GM12878 (cell line): ENCODE data around the gene ACSM6. TPM values are rescaled to one million over a fixed set of nuclear protein-coding genes. Genes with fewer than 3 reads are reported as not detected.

ENCODE experiments used
- ATAC-seq: fragments of 200-7000 bp; cut with Tn5 transposase; 3 replicates; pipeline ENCODE4 v1.9.1; 2020; ENCODE audit warnings: mild to moderate bottlenecking, moderate library complexity
- BruUV-seq: library from RNA; stranded (reverse); fragments of 400-500 nt; replicated peaks from 2 replicates; lab custom pipeline; 2021; lab: Mats Ljungman, UMichigan
- CTCF ChIA-PET: fragments of 300-600 bp; sonication (Branson Sonifier 250); formaldehyde crosslinking; extraction: SDS; loops from one replicate; lab custom pipeline; 2021; ENCODE audit warnings: inconsistent platforms; lab: Yijun Ruan, JAX
- POLR2A ChIA-PET: fragments of 350-600 bp; formaldehyde crosslinking; extraction: SDS; loops from one replicate; lab custom pipeline; 2021; ENCODE audit warnings: inconsistent platforms; lab: Charles Lee
- RAD21 ChIA-PET: fragments of 300-600 bp; sonication (Branson Sonifier 250); formaldehyde crosslinking; loops from one replicate; lab custom pipeline; 2023; ENCODE audit warnings: antibody characterized with exemption; ENCODE audit not compliant: unreplicated experiment; lab: Charles Lee
- SMC1A ChIA-PET: fragments of 300-600 bp; sonication (Branson Sonifier 250); formaldehyde crosslinking; loops from one replicate; lab custom pipeline; 2023; ENCODE audit not compliant: unreplicated experiment, uncharacterized antibody; lab: Charles Lee
- DNase-seq: peaks from one replicate; pipeline ENCODE4 v3.0.0-alpha.2; 2011; ENCODE audit warnings: low read depth, low spot score
- FAIRE-seq: peaks from 3 replicates; lab custom pipeline; 2011; peaks lifted over from hg19 to GRCh38; lab: Jason Lieb, UNC
- H2AFZ ChIP-seq: 2 replicates; pipeline ENCODE4 v1.6.0; 2011; ENCODE audit warnings: low read depth, low read length, control low read depth; ENCODE audit not compliant: control insufficient read depth
- H3K27ac ChIP-seq: 2 replicates; pipeline ENCODE4 v1.5.1; 2011; ENCODE audit warnings: control low read depth; ENCODE audit not compliant: control insufficient read depth, insufficient read depth
- H3K27me3 ChIP-seq, 2 experiments: replicated peaks in 1 of 2; 2 replicates each; pipeline versions ENCODE4 v1.6.0 to v1.6.1; 2011; ENCODE audit warnings: low read length in 1 of 2; ENCODE audit not compliant: control insufficient read depth in 2 of 2, insufficient read depth in 2 of 2
- H3K36me3 ChIP-seq, 2 experiments: 2 replicates each; pipeline ENCODE4 v1.5.1; 2011; ENCODE audit warnings: low read length in 1 of 2; ENCODE audit not compliant: control insufficient read depth in 2 of 2, insufficient read depth in 2 of 2
- H3K4me1 ChIP-seq: 2 replicates; pipeline ENCODE4 v1.6.1; 2011; ENCODE audit warnings: mild to moderate bottlenecking, low read length, moderate library complexity, mixed read lengths; ENCODE audit not compliant: control insufficient read depth, insufficient read depth
- H3K4me2 ChIP-seq: 2 replicates; pipeline ENCODE4 v1.6.0; 2011; ENCODE audit warnings: control low read depth; ENCODE audit not compliant: control insufficient read depth, insufficient read depth
- H3K4me3 ChIP-seq: fragments of 200-600 bp; sonication (generic); 2 replicates; pipeline ENCODE4 v1.5.1; 2016
- H3K79me2 ChIP-seq: 2 replicates; pipeline ENCODE4 v1.6.0; 2011; ENCODE audit warnings: low read length; ENCODE audit not compliant: control insufficient read depth, insufficient read depth
- H3K9ac ChIP-seq: 2 replicates; pipeline ENCODE4 v1.8.0; 2011; ENCODE audit warnings: low read length, control low read depth, mixed read lengths; ENCODE audit not compliant: control insufficient read depth, insufficient read depth
- H3K9me3 ChIP-seq: replicated peaks from 3 replicates; pipeline ENCODE4 v1.5.1; 2011; ENCODE audit warnings: mild to moderate bottlenecking, low read length; ENCODE audit not compliant: control insufficient read depth, insufficient read depth
- H4K20me1 ChIP-seq: 2 replicates; pipeline ENCODE4 v1.6.0; 2011; ENCODE audit not compliant: control insufficient read depth, insufficient read depth
- CEBPB ChIP-seq, 2 experiments: fragments of 150-350 bp in 1 of 2; IDR thresholded peaks; 2 replicates each; pipeline ENCODE4 v1.6.1; 2012 to 2014; ENCODE audit warnings: low read depth in 2 of 2, low read length in 2 of 2, borderline replicate concordance in 1 of 2, inconsistent platforms in 1 of 2
- HCFC1 ChIP-seq: fragments of 150-350 bp; IDR thresholded peaks from 2 replicates; pipeline ENCODE4 v1.6.1; 2014; ENCODE audit warnings: low read length
- KLF5 ChIP-seq: fragments of 450-650 bp; IDR thresholded peaks from 2 replicates; pipeline ENCODE4 v1.6.1; 2014; ENCODE audit warnings: mild to moderate bottlenecking; ENCODE audit not compliant: partially characterized antibody
- MYC ChIP-seq: IDR thresholded peaks from 2 replicates; pipeline ENCODE4 v1.6.1; 2011; ENCODE audit warnings: mild to moderate bottlenecking, low read length, moderate library complexity, inconsistent platforms; ENCODE audit not compliant: insufficient read depth, insufficient replicate concordance, insufficient read length, severe bottlenecking
- POU2F2 ChIP-seq: IDR thresholded peaks from 3 replicates; pipeline ENCODE4 v1.6.1; 2011; ENCODE audit warnings: low read depth, mild to moderate bottlenecking, low read length, borderline replicate concordance
- WGBS: methylation state at CpG from one replicate; pipeline ENCODE4 v1.1.6; 2016; ENCODE audit warnings: low lambda C conversion rate; ENCODE audit not compliant: insufficient replicate concordance, insufficient coverage; ENCODE audit errors: missing lambda C conversion rate; 5-methylcytosine and 5-hydroxymethylcytosine counted together
- in situ Hi-C: fragments of 300-500 bp; cut with MboI; formaldehyde crosslinking; loops from 9 replicates; pipeline ENCODE4 v1.14.3; 2018; ENCODE audit warnings: mixed read lengths
- intact Hi-C: fragments of 100-400 bp; cut with micrococcal nuclease; formaldehyde crosslinking; loops from one replicate; pipeline ENCODE4 v1.14.2; 2022; ENCODE audit not compliant: unreplicated experiment
- polyA plus RNA-seq, 11 experiments: library from polyadenylated mRNA; depleted of rRNA in 4 of 11; unstranded in 6 of 11; stranded (reverse) in 5 of 11; fragments of >200 nt; fragmentation: Nextera tagmentation in 4 of 11; fragmentation: Illumina TruSeq in 1 of 11; extraction: Ambion mirVana in 4 of 11; extraction: Trizol in 1 of 11; gene quantifications; 1 replicate in 1 of 11; 2 replicates in 10 of 11; pipeline versions ENCODE4 v1.2.1 to v1.2.3, GENCODE V29; 2011 to 2016; ENCODE audit warnings: inconsistent platforms in 2 of 11, missing spikeins in 2 of 11, low read depth in 1 of 11
- total RNA-seq, 4 experiments: library from RNA; depleted of rRNA in 3 of 4; stranded (reverse); fragments of >200 nt in 3 of 4; fragmentation: Illumina TruSeq in 1 of 4; extraction: Trizol in 1 of 4; gene quantifications; 2 replicates each; pipeline versions ENCODE4 v1.2.1 to v1.2.3, GENCODE V29; 2013 to 2021
- TF ChIP-seq, protein P1 (sequence below): IDR thresholded peaks from 2 replicates; pipeline ENCODE4 v1.6.1; 2012; ENCODE audit warnings: improper control_type of control experiment, low read depth, low read length; ENCODE audit not compliant: insufficient replicate concordance

The ACSM6 gene
- total and polyA plus RNA-seq, 10 of the 15 experiments (the other 5 are each of a cell fraction or from before 2014, with no cell fraction given), result 0.06 to 0.21 (median 0.20) TPM; not detected in 7

- Histone ChIP-seq H3K36me3 (no peaks in the 10 kb centered on the region), H3K4me3 (no peak overlapping the region), H3K27me3 (no peaks in the 10 kb centered on the region), H4K20me1 (no peaks in the 10 kb centered on the region), H3K9me3 (peaks cover 3% of the 10 kb centered on the region; the same call in 2 of the 3 replicates), H3K4me1 (no peaks in the 10 kb centered on the region), H3K27ac (no peak overlapping the region), H2AFZ (no peak overlapping the region), H3K79me2 (no peaks in the 10 kb centered on the region), H3K4me2 (no peak overlapping the region), H3K9ac (no peak overlapping the region)
- TF ChIP-seq HCFC1 (no peak), MYC (no peak), KLF5 (no peak), CEBPB (IDR thresholded peaks at IDR 0.05; ENCODE audit: borderline replicate concordance in 1 of 2, low read depth in 2 of 2, low read length in 2 of 2) (no peak), POU2F2 (no peak)
- TF ChIP-seq, protein P1, sequence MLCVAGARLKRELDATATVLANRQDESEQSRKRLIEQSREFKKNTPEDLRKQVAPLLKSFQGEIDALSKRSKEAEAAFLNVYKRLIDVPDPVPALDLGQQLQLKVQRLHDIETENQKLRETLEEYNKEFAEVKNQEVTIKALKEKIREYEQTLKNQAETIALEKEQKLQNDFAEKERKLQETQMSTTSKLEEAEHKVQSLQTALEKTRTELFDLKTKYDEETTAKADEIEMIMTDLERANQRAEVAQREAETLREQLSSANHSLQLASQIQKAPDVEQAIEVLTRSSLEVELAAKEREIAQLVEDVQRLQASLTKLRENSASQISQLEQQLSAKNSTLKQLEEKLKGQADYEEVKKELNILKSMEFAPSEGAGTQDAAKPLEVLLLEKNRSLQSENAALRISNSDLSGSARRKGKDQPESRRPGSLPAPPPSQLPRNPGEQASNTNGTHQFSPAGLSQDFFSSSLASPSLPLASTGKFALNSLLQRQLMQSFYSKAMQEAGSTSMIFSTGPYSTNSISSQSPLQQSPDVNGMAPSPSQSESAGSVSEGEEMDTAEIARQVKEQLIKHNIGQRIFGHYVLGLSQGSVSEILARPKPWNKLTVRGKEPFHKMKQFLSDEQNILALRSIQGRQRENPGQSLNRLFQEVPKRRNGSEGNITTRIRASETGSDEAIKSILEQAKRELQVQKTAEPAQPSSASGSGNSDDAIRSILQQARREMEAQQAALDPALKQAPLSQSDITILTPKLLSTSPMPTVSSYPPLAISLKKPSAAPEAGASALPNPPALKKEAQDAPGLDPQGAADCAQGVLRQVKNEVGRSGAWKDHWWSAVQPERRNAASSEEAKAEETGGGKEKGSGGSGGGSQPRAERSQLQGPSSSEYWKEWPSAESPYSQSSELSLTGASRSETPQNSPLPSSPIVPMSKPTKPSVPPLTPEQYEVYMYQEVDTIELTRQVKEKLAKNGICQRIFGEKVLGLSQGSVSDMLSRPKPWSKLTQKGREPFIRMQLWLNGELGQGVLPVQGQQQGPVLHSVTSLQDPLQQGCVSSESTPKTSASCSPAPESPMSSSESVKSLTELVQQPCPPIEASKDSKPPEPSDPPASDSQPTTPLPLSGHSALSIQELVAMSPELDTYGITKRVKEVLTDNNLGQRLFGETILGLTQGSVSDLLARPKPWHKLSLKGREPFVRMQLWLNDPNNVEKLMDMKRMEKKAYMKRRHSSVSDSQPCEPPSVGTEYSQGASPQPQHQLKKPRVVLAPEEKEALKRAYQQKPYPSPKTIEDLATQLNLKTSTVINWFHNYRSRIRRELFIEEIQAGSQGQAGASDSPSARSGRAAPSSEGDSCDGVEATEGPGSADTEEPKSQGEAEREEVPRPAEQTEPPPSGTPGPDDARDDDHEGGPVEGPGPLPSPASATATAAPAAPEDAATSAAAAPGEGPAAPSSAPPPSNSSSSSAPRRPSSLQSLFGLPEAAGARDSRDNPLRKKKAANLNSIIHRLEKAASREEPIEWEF, result no peak
- DNase-seq (no peak), ATAC-seq (no peak), FAIRE-seq (no peak)
- ChIA-PET SMC1A (interaction anchor here (0.6 kb wide), 1 partner anchor 235 kb away, joined by 3 read pairs; no protein-coding TSS in a partner anchor), RAD21 (no interaction called here), CTCF (interaction anchor here (0.7 kb wide), 1 partner anchor 50 kb away, joined by 4 read pairs; no protein-coding TSS in a partner anchor), POLR2A (no interaction called here)
- no TSS peak for BruUV-seq
- in situ Hi-C loops, result no loop called here
- intact Hi-C loops, result no loop called here
- 53% methylated on average over 1 of the region's 1 CpG for WGBS
Observed at GRCh38 chr10:95178266-95178665, 15.8 kb upstream of the ACSM6 start.
